A549 treated with Hydrocortisone at 1 μM for 4 hours (cell line): ENCODE data around the gene ERICH6B. TPM values are rescaled to one million over a fixed set of nuclear protein-coding genes. Genes with fewer than 3 reads are reported as not detected.

Experiments used
- total RNA-seq: library from RNA; stranded (reverse); fragments of 200-300 nt; extraction: Qiagen RNA extraction; gene quantifications from 5 replicates; pipeline ENCODE4 v1.2.3, GENCODE V29; 2022

ERICH6B gene
- total RNA-seq: not detected in 5 replicates

DNA sequence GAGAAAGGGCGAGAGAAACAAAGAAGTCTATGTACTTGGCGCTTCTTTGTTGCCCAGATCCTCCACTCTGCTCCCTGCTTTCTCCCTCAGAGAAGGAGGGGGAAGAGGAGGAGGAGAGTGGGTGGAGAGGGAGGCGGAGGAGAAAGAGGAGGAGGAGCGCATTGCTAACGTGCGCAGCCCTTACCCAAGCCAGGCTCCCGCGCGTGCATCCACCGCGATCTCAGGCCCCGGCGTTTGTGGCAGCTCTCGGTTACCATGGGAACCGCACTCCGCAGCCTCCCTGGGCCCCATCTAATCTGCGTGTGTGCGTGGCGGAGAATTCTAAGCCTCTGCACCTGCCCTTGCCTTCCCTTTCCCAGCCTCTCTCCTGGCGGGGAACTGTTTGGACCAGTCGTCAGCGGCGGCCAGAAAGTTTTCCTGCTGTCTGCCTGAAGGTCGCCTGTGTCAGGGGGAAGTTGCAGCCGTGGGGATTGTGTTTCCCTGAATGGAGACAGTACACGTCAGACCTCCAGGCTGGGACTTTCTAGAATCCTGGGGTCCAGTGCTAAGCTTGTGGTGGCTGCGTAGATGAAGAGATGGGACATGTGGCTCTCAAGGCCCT, at the start of gene ERICH6B:
ERICH6B (minus strand) TSS at position 239 of the 601 bp plus-strand sequence. CDS start 18,734 bp downstream, outside the sequence.

Other genes with a start within 250 kb of the ERICH6B start
- 7.6 to 10.8 TPM (median 8.4 TPM) in 5 replicates for gene SLC25A30, start 197.4 kb downstream of the ERICH6B start, total RNA-seq
- 12.5 to 13.8 TPM (median 13.1 TPM) in 5 replicates for gene COG3, start 150.8 kb downstream of the ERICH6B start, total RNA-seq
- not detected in 5 replicates for gene CBY2, start 86.6 kb upstream of the ERICH6B start, total RNA-seq
- gene SIAH3, start 236.0 kb upstream of the ERICH6B start, total RNA-seq: not detected in 5 replicates